ENCODE measurements around the gene NDUFA8. TPM values are rescaled to one million over a fixed set of nuclear protein-coding genes. Genes with fewer than 3 reads are reported as not detected.

NDUFA8 gene
- total RNA-seq, 2 experiments from 2014 or later: 48.3 to 52.5 TPM

- Mint-ChIP-seq H3K4me1 (ENCODE audit: low read depth) (no peaks in the 10 kb centered on the region), H3K4me3 (no peak overlapping the region), H3K36me3 (ENCODE audit: low read depth) (no peaks in the 10 kb centered on the region), H3K27ac (no peak overlapping the region), H3K27me3 (no peaks in the 10 kb centered on the region), H3K9me3 (no peaks in the 10 kb centered on the region)
- no peak for DNase-seq
- ChIA-PET POLR2A (no interaction called here), CTCF (interaction anchor here (2.7 kb wide), 1 partner anchor 13 kb away, joined by 12 read pairs; no protein-coding TSS in a partner anchor)
- TF ChIP-seq CTCF (IDR thresholded peaks at IDR 0.05): no peak
- intact Hi-C loops (cut with micrococcal nuclease): no loop called here
- ATAC-seq: no peak
Observed at GRCh38 chr9:122112238-122112637, 47.3 kb downstream of the NDUFA8 start.

GRCh38 chr9:122111413-122112085 is 48.0 kb downstream of the NDUFA8 start:
- no peaks in the 10 kb centered on the region for H3K36me3 Mint-ChIP-seq (ENCODE audit: low read depth)
- intact Hi-C loops (cut with micrococcal nuclease): no loop called here
- H3K27me3 Mint-ChIP-seq: no peaks in the 10 kb centered on the region
- no peak overlapping the region for H3K4me3 Mint-ChIP-seq
- no peak for TF ChIP-seq CTCF (IDR thresholded peaks at IDR 0.05)
- no peaks in the 10 kb centered on the region for H3K9me3 Mint-ChIP-seq
- no peak overlapping the region for H3K27ac Mint-ChIP-seq
- ATAC-seq (no peak), DNase-seq (no peak)
- ChIA-PET CTCF (interaction anchor here (2.2 to 2.7 kb wide), 2 partner anchors 12 to 13 kb away, joined by 8 to 12 read pairs; no protein-coding TSS in a partner anchor), POLR2A (no interaction called here)
- no peaks in the 10 kb centered on the region for H3K4me1 Mint-ChIP-seq (ENCODE audit: low read depth)

GRCh38 chr9:122110100-122110833 is 49.3 kb downstream of the NDUFA8 start:
- Mint-ChIP-seq H3K27ac (no peak overlapping the region), H3K27me3 (no peaks in the 10 kb centered on the region), H3K4me3 (no peak overlapping the region), H3K4me1 (ENCODE audit: low read depth) (no peaks in the 10 kb centered on the region), H3K36me3 (ENCODE audit: low read depth) (no peaks in the 10 kb centered on the region), H3K9me3 (no peaks in the 10 kb centered on the region)
- ChIA-PET POLR2A (no interaction called here), CTCF (interaction anchor here (1.0 to 2.2 kb wide), 3 partner anchors 11 to 13 kb away, joined by 4 to 8 read pairs (median 4); no protein-coding TSS in a partner anchor)
- no peak for DNase-seq
- ATAC-seq: no peak
- no peak for TF ChIP-seq CTCF (IDR thresholded peaks at IDR 0.05)
- intact Hi-C loops (cut with micrococcal nuclease): no loop called here

- intact Hi-C loops (cut with micrococcal nuclease): no loop called here
- ATAC-seq (no peak), DNase-seq (no peak)
- Mint-ChIP-seq H3K27ac (no peak overlapping the region), H3K27me3 (no peaks in the 10 kb centered on the region), H3K4me3 (no peak overlapping the region), H3K4me1 (ENCODE audit: low read depth) (no peaks in the 10 kb centered on the region), H3K9me3 (peaks cover 2% of the 10 kb centered on the region), H3K36me3 (ENCODE audit: low read depth) (no peaks in the 10 kb centered on the region)
- POLR2A ChIA-PET: no interaction called here
- TF ChIP-seq CTCF (IDR thresholded peaks at IDR 0.05): no peak
- CTCF ChIA-PET: interaction anchor here (1.7 to 2.2 kb wide), 2 partner anchors 10 to 11 kb away, joined by 8 to 23 read pairs; no protein-coding TSS in a partner anchor
Observed at GRCh38 chr9:122109035-122109813, 50.4 kb downstream of the NDUFA8 start.
